GM18507 (cell line): Measurements from ENCODE around the gene BCAS4.
"Not testable (repeated sequence)": the region's sequence is repeated elsewhere in the genome, so short reads cannot be mapped to it uniquely, and the experiment has no call there.

Experiments used
- DNase-seq: peaks from one replicate; pipeline ENCODE4 v3.0.0; 2011; ENCODE audit warnings: low read depth; ENCODE audit not compliant: insufficient read length; ENCODE audit errors: extremely low spot score
- FAIRE-seq: peaks from 2 replicates; lab custom pipeline; 2011; peaks lifted over from hg19 to GRCh38; lab: Jason Lieb, UNC

The BCAS4 gene

DNA sequence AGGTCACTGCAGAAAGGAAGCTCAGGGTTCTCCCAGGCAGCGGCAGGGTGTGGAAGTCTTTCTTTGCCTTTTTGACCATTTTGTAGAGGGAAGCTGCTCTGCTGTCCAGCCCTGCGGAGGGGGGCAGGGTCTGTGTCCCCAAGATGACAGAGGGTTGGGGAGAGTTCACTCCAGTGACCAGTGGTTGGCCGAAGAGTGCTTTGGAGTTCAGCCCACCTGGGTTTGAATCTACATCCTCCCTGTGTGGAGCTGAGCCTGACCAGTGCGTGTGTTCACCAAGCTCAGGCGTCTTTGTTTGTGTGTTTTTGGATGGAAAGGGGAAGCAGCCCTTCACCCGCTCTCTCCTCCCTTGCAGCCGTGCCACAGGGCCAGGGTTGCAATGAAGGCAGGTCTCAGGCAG, 25.9 kb upstream of the BCAS4 start:
- not testable (repeated sequence) for FAIRE-seq, DNase-seq

- not testable (repeated sequence) for FAIRE-seq, DNase-seq
Observed at GRCh38 chr20:50769551-50770085, 25.2 kb upstream of the BCAS4 start.

DNA sequence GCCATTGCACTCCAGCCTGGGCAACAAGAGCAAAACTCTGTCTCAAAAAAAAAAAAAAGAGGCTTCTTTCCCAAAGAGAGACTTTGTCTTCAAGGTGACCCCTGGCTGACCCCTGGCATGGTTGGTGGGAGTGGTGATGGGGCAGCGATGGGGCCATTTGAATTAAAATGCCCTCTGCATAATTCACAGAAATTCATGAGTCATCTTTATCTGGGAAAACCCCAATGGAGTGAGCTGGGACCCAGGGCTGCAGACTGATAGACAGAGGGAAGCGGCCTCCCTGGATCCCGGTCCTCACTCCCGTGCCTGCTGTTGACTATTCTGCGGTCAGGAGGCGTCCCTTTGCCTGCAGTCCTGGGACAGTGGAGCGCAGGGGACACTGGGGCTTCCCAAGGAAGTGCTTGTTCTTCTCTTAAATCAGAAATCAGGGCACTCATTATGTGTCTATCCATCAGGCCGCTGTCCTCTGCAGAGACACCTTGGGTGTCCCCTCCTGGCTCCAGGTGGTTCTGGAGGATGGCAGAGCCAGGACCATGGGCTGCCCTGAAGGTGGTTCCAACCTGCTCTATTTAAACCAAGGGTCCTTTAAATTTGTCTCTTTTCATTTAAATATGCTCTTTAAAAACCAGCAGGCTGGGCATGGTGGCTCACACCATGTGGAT, 23.3 kb upstream of the BCAS4 start:
- FAIRE-seq: not testable (repeated sequence)

DNA sequence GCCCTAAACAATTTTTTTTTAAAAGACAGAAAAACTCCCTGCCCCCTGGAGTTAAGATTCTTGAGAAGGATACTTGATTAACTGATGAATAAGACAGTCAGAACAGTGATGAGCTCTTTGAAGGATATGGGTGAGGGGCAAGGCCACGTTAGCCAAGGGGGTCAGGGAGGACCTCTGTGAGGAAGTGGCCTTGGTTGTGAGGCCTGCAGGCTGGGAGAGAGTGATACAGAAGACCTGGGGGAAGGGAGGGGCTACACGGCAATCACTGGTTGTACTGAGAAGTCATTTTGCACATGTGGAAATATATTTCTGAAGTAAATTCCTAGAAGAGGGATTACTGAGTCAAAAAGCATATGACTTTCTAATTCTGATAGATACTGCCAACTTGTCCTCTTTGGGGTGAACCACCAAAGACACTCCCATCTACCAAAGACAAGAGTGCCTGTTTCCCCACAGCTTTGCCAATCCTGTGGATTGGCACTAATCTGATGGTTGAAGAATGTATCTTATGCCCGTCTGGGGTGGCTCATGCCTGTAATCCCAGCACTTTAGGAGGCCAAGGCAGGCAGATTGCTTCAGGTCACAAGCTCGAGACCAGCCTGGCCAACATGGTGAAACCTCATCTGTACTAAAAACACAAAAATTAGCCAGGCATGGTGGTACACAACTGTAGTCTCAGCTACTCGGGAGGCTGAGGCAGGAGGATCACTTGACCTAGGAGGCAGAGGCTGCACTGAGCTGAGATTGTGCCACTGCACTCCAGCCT, 22.3 kb upstream of the BCAS4 start:
- no peak for DNase-seq

More for the DNA sequence above, 23.3 kb upstream of the BCAS4 start:
- DNase-seq: not testable (repeated sequence)

DNA sequence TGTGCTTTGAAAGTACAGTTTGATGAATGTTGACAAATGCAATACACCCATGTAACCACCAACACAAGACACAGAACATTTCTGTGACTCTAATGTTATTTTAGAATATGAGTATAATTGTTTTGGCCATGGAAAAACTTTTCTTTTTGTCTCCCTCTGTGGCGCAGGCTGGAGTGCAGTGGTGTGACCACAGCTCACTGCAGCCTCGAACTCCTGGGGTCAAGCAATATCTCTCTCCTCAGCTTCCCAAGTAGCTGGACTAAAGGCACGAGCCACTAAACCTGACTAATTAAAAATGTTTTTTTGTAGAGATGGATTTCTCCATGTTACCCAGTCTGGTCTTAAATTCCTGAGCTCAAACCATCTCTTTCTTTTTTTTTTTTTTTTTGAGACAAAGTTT, 20.3 kb upstream of the BCAS4 start:
- FAIRE-seq (no peak), DNase-seq (no peak)

More for the DNA sequence above, 22.3 kb upstream of the BCAS4 start:
- FAIRE-seq: no peak

DNA sequence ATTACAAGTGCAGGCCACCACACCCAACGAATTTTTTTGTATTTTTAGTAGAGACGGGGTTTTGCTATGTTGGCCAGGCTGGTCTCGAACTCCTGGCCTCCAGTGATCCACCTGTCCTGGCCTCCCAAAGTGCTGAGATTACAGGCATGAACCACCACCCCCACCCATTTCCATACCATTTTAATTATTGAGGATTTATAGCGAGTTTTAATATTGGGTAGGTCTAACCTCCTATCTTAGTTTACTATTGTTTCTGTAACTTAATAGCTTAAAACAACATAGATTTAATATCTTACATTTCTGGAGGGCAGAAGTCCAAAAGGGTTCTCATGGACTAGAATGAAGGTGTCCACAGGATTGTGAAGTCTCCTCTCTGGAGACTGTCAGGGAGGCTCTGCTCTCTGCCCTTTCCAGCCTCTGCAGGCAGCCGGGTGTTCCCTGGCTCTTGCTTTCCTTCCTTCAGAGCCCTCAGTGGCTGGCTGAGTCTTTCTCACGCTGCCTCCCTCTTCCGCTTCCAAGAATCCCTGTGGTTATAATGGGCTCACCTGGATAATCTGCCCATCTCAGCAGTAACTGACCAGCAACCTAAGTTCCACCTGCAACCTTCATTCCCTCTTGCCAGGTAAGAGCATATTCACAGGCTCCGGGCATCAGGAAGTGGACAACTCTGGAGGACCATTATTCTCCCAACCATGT, 18.6 kb upstream of the BCAS4 start:
- no peak for DNase-seq
- no peak for FAIRE-seq

DNA sequence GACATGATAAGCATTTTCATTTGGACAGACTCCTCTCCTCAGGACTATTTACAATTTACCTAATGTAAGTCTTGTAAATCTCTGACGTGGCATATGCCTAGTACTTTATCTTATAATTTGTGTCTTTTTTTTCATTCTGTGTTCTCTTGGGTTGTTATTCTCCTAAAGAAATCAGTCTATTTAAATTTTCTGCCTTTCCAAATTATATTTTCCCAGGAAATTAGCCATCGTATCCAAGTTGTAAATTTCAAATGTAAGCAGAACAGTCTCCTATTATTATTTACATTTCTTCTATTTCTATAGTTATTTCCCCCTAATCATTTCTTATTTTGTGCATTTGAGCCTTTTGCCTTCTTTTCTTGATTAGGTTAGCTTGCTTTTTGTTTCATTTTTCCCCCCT, 17.5 kb upstream of the BCAS4 start:
- DNase-seq: no peak
- FAIRE-seq: no peak

GRCh38 chr20:50778994-50779393, 15.9 kb upstream of the BCAS4 start:
- FAIRE-seq: not testable (repeated sequence)

GRCh38 chr20:50783390-50783789, 11.5 kb upstream of the BCAS4 start:
- DNase-seq (no peak), FAIRE-seq (no peak)

More at GRCh38 chr20:50778994-50779393, 15.9 kb upstream of the BCAS4 start:
- not testable (repeated sequence) for DNase-seq

DNA sequence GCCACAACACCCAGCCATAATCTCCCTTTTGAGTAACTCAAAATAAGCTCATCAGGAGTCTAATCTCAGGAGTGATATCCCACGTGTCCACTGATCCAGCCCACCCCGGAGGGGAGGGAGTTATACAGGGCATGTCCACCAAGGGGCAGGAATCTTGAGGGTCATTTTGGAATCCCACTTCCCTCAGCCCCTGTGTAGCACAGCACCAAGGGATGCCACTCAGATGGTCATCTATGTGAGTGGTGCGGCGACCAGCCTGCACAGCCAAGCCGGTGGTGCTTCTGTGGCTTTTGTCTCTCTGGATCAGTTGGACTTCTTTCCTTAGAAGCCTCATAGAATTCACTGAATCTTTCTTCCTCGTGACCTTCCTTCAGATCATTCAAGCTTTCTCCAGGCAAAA, 11.0 kb upstream of the BCAS4 start:
- DNase-seq (no peak), FAIRE-seq (no peak)

GRCh38 chr20:50784464-50784863, 10.4 kb upstream of the BCAS4 start:
- DNase-seq (no peak), FAIRE-seq (no peak)

GRCh38 chr20:50786703-50787102, 8.2 kb upstream of the BCAS4 start:
- DNase-seq: no peak
- FAIRE-seq: no peak

GRCh38 chr20:50787181-50787580, 7.7 kb upstream of the BCAS4 start:
- FAIRE-seq: no peak
- DNase-seq: no peak

DNA sequence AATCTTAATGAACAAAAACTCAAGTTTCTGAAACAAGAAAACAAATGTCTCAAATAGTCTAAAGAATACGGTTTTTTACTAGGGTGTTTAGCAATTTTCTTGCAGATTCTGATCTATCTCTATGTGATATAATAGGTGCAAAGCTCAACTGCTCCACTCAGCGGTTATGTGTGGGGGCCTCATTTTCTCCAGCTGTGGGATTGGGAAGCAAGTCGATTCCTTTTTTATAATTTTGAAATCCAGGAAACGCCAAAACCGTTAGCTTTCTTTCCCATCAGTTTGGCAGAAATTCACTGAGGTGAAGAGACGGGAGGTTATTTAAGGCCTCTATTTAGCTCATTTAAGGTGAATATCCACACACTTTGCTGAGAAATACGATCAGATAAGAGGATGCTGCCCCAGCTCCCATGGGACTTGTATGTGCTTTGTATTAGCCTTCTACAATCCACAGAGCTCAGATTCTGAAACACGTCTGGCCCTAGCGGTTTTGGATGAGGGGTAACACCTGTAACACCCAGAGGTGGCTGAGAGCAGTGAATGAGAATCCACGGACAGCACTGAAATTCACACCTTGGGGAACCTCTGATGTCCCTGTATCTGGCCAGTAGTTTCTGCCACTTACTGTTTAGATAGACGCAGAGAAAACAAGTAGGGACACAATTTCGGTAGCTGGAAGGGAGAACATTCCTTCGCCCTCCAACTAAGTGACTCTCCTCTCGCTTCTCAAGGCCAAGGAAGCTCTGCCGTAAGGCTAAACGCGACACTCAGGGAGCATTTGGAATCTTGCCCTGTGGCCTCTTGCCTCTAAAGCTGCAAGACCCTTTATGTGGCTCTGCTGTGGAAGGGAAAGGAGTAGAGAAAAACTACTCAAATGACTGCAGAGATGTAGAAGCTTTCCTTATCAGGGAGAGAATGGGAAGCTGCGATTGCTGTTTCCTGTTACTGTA, 6.5 kb upstream of the BCAS4 start:
- no peak for FAIRE-seq
- DNase-seq: no peak

DNA sequence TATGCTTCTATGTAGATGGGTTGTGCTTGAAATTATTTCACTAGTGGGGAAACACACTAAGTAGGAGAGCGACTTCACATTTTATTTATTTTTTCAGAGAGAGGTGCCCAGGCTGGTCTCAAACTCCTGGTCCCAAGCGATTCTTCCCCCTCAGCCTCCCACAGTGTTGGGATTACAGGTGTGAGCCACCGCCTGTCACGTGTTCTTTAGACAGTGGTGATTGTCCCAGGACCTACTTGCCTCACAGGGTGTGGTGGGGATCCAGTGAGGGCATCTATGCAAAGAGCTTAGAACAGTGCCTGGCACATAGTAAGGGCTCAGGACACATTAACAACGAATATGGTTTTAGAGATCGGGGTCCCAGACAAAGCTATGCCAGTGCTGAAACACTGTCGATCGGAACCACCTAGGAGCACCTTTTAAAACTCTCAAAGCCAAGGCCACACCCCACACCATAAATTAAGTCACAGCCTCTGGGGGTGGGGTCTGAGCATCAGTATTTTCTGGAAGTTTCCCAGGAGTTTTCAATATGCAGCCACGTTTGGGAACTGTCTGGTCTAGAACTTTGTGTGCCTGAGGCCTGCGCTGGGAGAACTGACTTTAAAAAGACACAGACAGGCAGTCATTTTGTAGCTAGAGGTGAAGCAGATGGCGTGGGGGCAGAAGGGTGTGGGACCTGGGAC, 4.8 kb upstream of the BCAS4 start:
- DNase-seq: no peak
- no peak for FAIRE-seq

GRCh38 chr20:50790651-50791277, 4.1 kb upstream of the BCAS4 start:
- DNase-seq: peak; percentile 83
- FAIRE-seq: peak; percentile 60

- DNase-seq (no peak), FAIRE-seq (no peak)
Observed at GRCh38 chr20:50792708-50793574, 1.9 kb upstream of the BCAS4 start.
